K562 (cell line): ENCODE results near the gene CRAT. TPM values are rescaled to one million over a fixed set of nuclear protein-coding genes. Genes with fewer than 3 reads are reported as not detected.

Experiments used
- ATAC-seq: fragments of 200-7000 bp; cut with Tn5 transposase; 3 replicates; pipeline ENCODE4 v1.9.1; 2020; ENCODE audit warnings: moderate library complexity
- BruUV-seq: library from RNA; stranded (reverse); fragments of 400-500 nt; replicated peaks from 2 replicates; lab custom pipeline; 2021; lab: Mats Ljungman, UMichigan
- CTCF ChIA-PET: fragments of 300-600 bp; formaldehyde crosslinking; extraction: SDS; loops from one replicate; lab custom pipeline; 2021; ENCODE audit warnings: low intra/inter-chr PET ratio; lab: Yijun Ruan, JAX
- POLR2A ChIA-PET: fragments of 300-600, 350-650 bp; sonication (Branson Sonifier 250); formaldehyde crosslinking; extraction: SDS; loops from one replicate; lab custom pipeline; 2021; ENCODE audit warnings: antibody characterized with exemption, inconsistent platforms; lab: Yijun Ruan, JAX
- DNase-seq, 4 experiments: peaks; one replicate each; pipeline versions ENCODE4 v3.0.0 to v3.0.0-alpha.2; 2011 to 2018; ENCODE audit warnings: low spot score in 3 of 4, mixed read lengths in 3 of 4; ENCODE audit errors: extremely low read depth in 1 of 4
- FAIRE-seq: peaks from 2 replicates; lab custom pipeline; 2011; peaks lifted over from hg19 to GRCh38; lab: Jason Lieb, UNC
- H2AFZ ChIP-seq: 2 replicates; pipeline ENCODE4 v1.6.0; 2011; ENCODE audit warnings: low read depth, low read length, control low read depth, inconsistent platforms
- H3K27ac ChIP-seq: fragments of 200-600 bp; 3 replicates; pipeline ENCODE4 v1.8.0; 2011; ENCODE audit warnings: low read depth, mild to moderate bottlenecking, control low read depth, inconsistent platforms, low read length, moderate library complexity, mixed read lengths; ENCODE audit errors: extremely low read depth
- H3K27me3 ChIP-seq, 2 experiments: fragments of 300-600 bp in 1 of 2; 2 replicates in 1 of 2; 3 replicates in 1 of 2; pipeline versions ENCODE4 v1.6.0 to v1.8.0; 2011; ENCODE audit warnings: inconsistent platforms in 2 of 2, low read length in 2 of 2, mild to moderate bottlenecking in 1 of 2, mixed read lengths in 1 of 2, moderate library complexity in 1 of 2; ENCODE audit not compliant: control insufficient read depth in 2 of 2, insufficient read depth in 2 of 2
- H3K36me3 ChIP-seq: fragments of 300-600 bp; 3 replicates; pipeline ENCODE4 v1.8.0; 2011; ENCODE audit warnings: mild to moderate bottlenecking, low read length, inconsistent platforms; ENCODE audit not compliant: control insufficient read depth, insufficient read depth
- H3K4me1 ChIP-seq, 2 experiments: fragments of 200-600 bp in 1 of 2; replicated peaks in 1 of 2; 2 replicates in 1 of 2; 3 replicates in 1 of 2; pipeline versions ENCODE4 v1.5.1 to v1.8.0; 2011; ENCODE audit warnings: inconsistent platforms in 2 of 2, low read length in 2 of 2, mild to moderate bottlenecking in 1 of 2, mixed read lengths in 1 of 2, moderate library complexity in 1 of 2; ENCODE audit not compliant: control insufficient read depth in 2 of 2, insufficient read depth in 2 of 2
- H3K4me2 ChIP-seq: 2 replicates; pipeline ENCODE4 v1.6.1; 2011; ENCODE audit warnings: low read length, control low read depth, inconsistent platforms, mixed read lengths; ENCODE audit not compliant: insufficient read depth
- H3K4me3 ChIP-seq: fragments of 200-600 bp; sonication (generic), shearing (Covaris generic); 2 replicates; pipeline ENCODE4 v1.5.1; 2016; ENCODE audit warnings: control low read depth, inconsistent platforms
- H3K79me2 ChIP-seq: fragments of 200-600 bp; 3 replicates; pipeline ENCODE4 v1.8.0; 2011; ENCODE audit warnings: low read length, inconsistent platforms; ENCODE audit not compliant: control insufficient read depth, insufficient read depth
- H3K9ac ChIP-seq, 2 experiments: 2 replicates each; pipeline versions ENCODE4 v1.6.0 to v1.6.1; 2011; ENCODE audit warnings: low read depth in 2 of 2, low read length in 2 of 2, control low read depth in 1 of 2, inconsistent platforms in 1 of 2, mild to moderate bottlenecking in 1 of 2, mixed read lengths in 1 of 2; ENCODE audit not compliant: insufficient read depth in 1 of 2
- H3K9me1 ChIP-seq: one replicate; pipeline ENCODE4 v1.6.0; 2011; ENCODE audit warnings: inconsistent platforms, mild to moderate bottlenecking, low read length, moderate library complexity; ENCODE audit not compliant: control insufficient read depth, insufficient read depth
- H3K9me3 ChIP-seq: replicated peaks from 2 replicates; pipeline ENCODE4 v1.5.1; 2011; ENCODE audit warnings: low read depth, low read length, inconsistent platforms; ENCODE audit not compliant: control insufficient read depth, insufficient read depth
- H4K20me1 ChIP-seq: replicated peaks from 2 replicates; pipeline ENCODE4 v1.6.1; 2011; ENCODE audit warnings: low read length, inconsistent platforms, mixed read lengths; ENCODE audit not compliant: control insufficient read depth, insufficient read depth
- KDM5B ChIP-seq: fragments of 200-600 bp; sonication (generic); IDR thresholded peaks from 2 replicates; pipeline ENCODE4 v1.6.1; 2012; ENCODE audit warnings: low read depth, mild to moderate bottlenecking, moderate library complexity, low read length, control low read depth, inconsistent platforms; ENCODE audit not compliant: insufficient replicate concordance
- ZBTB33 ChIP-seq: sonication (generic); formaldehyde crosslinking; IDR thresholded peaks from 2 replicates; pipeline ENCODE4 v1.8.1; 2023; ENCODE audit warnings: mild to moderate bottlenecking, missing genetic modification reagents
- ZNF280A ChIP-seq: fragments of 450-650 bp; IDR thresholded peaks from 2 replicates; pipeline ENCODE4 v1.6.1; 2018; ENCODE audit warnings: mild to moderate bottlenecking, low read depth; ENCODE audit not compliant: partially characterized antibody
- ZNF644 ChIP-seq: fragments of 200-800 bp; sonication (Bioruptor generic); IDR thresholded peaks from 2 replicates; pipeline ENCODE4 v1.6.1; 2016; ENCODE audit warnings: low read depth, missing genetic modification characterization, missing compliant biosample characterization
- WGBS: fragments of 100-300 bp; shearing (Covaris generic); methylation state at CpG from one replicate; pipeline ENCODE4 v1.1.6; 2016; ENCODE audit warnings: low coverage, mixed read lengths; ENCODE audit not compliant: insufficient coverage; ENCODE audit errors: missing lambda C conversion rate; 5-methylcytosine and 5-hydroxymethylcytosine counted together
- in situ Hi-C: fragments of 300-500 bp; cut with MboI; formaldehyde crosslinking; loops from 4 replicates; pipeline ENCODE4 v1.15.0; 2018; ENCODE audit warnings: inconsistent platforms, mixed read lengths
- intact Hi-C: fragments of 100-400 bp; cut with micrococcal nuclease; formaldehyde crosslinking; loops from 2 replicates; pipeline ENCODE4 v1.14.2; 2022
- polyA plus RNA-seq, 8 experiments: library from polyadenylated mRNA; depleted of rRNA in 4 of 8; stranded (reverse) in 5 of 8; unstranded in 3 of 8; fragments of >200 nt; fragmentation: Nextera tagmentation in 2 of 8; fragmentation: Illumina TruSeq in 1 of 8; extraction: Ambion mirVana in 2 of 8; extraction: Trizol in 1 of 8; gene quantifications; 2 replicates each; pipeline versions ENCODE4 v1.2.1 to v1.2.3, GENCODE V29; 2011 to 2014; ENCODE audit warnings: inconsistent platforms in 1 of 8, missing spikeins in 1 of 8
- total RNA-seq, 7 experiments: library from RNA; depleted of rRNA in 6 of 7; stranded (reverse); fragments of >200 nt in 6 of 7; fragmentation: Illumina TruSeq in 2 of 7; extraction: Trizol in 2 of 7; gene quantifications; 2 replicates each; pipeline versions ENCODE4 v1.2.1 to v1.2.3, GENCODE V29; 2011 to 2021; ENCODE audit warnings: low replicate concordance in 1 of 7

CRAT gene
- total and polyA plus RNA-seq, 9 of the 15 experiments (the other 6 are each of a cell fraction or from before 2014, with no cell fraction given), result 0.20 to 13.8 (median 5.4) TPM

- H2AFZ ChIP-seq, result no peak overlapping the region
- BruUV-seq, result no TSS peak
- POLR2A ChIA-PET, result interaction anchor here (1.0 kb wide), 1 partner anchor 8 kb away, joined by 3 read pairs; no protein-coding TSS in a partner anchor
- FAIRE-seq, result no peak
- H3K36me3 ChIP-seq, result peaks cover 3% of the 10 kb centered on the region; the same call in 1 of the 3 replicates
- TF ChIP-seq ZNF280A (no peak), ZNF644 (no peak), KDM5B (no peak), ZBTB33 (CRISPR knock-in tag) (peak; percentile 60; the same call in 1 of the 2 replicates)
- 63% methylated on average over 10 of the region's 11 CpGs for WGBS
- no peaks in the 10 kb centered on the region for H3K79me2 ChIP-seq
- no peak for DNase-seq
- intact Hi-C loops (no loop called here), in situ Hi-C loops (no loop called here)
- no peaks in the 10 kb centered on the region for H4K20me1 ChIP-seq
- peak overlapping the region in 1 of 2 experiments; percentile 20; a peak in 1 of 4 replicates for H3K9ac ChIP-seq
- no peak overlapping the region for H3K4me2 ChIP-seq
- no peak overlapping the region for H3K4me3 ChIP-seq
- no peaks in the 10 kb centered on the region for H3K27me3 ChIP-seq
- H3K27ac ChIP-seq, result no peak overlapping the region
- H3K4me1 ChIP-seq, result peaks cover 14 to 42% of the 10 kb centered on the region in 2 experiments
- CTCF ChIA-PET, result no interaction called here
- ATAC-seq, result no peak
- H3K9me1 ChIP-seq, result peaks cover 3% of the 10 kb centered on the region
- H3K9me3 ChIP-seq, result no peaks in the 10 kb centered on the region
These were observed 6.5 kb downstream of the CRAT start for GRCh38 chr9:129104051-129104450.
